ENCODE measurements around the gene OSER1.

Gene OSER1

DNA sequence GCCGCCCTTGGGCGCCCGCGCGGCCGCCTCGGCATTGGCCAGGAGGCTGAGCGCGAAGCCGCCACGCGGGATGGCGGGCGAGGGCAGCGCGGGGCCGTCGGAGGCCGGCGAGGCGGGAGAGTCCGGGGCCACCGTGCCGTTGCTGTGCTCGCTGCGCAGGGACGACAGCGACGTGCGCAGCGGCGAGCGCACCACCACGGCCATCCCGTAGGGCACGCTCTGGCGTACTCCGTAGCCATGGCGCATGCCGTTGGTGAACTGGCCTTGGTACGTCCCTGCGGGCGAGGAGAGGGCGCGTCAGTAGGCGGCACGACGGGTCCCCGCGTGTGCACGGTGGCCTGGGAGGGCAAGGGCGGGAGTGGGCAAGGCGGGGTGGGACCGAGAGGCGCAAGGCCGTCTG lies 50.4 kb downstream of the OSER1 start:
- no peak for TF ChIP-seq CTCF (conservative IDR thresholded peaks at IDR 0.05; ENCODE audit: low read depth, low read length)
- no peak overlapping the region for H3K27ac ChIP-seq
- no peaks in the 10 kb centered on the region for H3K79me2 ChIP-seq (ENCODE audit: insufficient read depth, low read depth)
- H3K9ac ChIP-seq, result no peak overlapping the region
- H2AFZ ChIP-seq (ENCODE audit: low read depth), result no peak overlapping the region
- H3K36me3 ChIP-seq (ENCODE audit: insufficient read depth), result no peaks in the 10 kb centered on the region
- no peak overlapping the region for H3K4me2 ChIP-seq
- H3K27me3 ChIP-seq (ENCODE audit: insufficient read depth, low read depth), result no peaks in the 10 kb centered on the region
- H3K4me1 ChIP-seq (ENCODE audit: low read depth, poor library complexity, severe bottlenecking), result no peaks in the 10 kb centered on the region
- H4K20me1 ChIP-seq (ENCODE audit: insufficient read depth), result no peaks in the 10 kb centered on the region
- no peak overlapping the region for H3K4me3 ChIP-seq (IDR thresholded peaks at IDR 0.05; ENCODE audit: insufficient read depth, low read depth, low read length)

DNA sequence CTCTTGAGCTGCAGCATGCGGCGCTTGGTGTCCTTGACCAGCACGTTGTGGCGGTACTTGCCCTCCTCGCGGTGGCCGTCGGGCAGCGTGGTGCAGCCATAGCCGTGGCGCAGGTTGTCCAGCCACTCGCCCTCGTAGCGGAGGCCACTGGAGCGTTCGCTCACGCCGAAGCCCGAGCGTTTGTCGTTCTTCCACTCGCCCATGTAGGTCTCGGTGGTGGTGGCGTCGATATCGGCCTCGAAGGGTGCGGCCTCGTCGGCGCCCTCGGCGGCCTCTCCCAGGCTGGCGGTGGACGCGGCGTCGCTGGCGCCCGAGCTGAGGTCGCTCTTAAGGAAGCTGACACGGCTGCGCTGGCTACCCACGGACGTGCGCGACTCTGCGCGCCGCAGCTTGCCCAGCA lies 50.9 kb downstream of the OSER1 start:
- Histone ChIP-seq H3K79me2 (ENCODE audit: insufficient read depth, low read depth) (no peaks in the 10 kb centered on the region), H3K4me2 (no peak overlapping the region), H3K4me1 (ENCODE audit: low read depth, poor library complexity, severe bottlenecking) (no peaks in the 10 kb centered on the region), H3K4me3 (IDR thresholded peaks at IDR 0.05; ENCODE audit: insufficient read depth, low read depth, low read length) (no peak overlapping the region), H3K27me3 (ENCODE audit: insufficient read depth, low read depth) (no peaks in the 10 kb centered on the region), H3K9ac (no peak overlapping the region), H3K36me3 (ENCODE audit: insufficient read depth) (no peaks in the 10 kb centered on the region), H3K27ac (no peak overlapping the region), H2AFZ (ENCODE audit: low read depth) (no peak overlapping the region), H4K20me1 (ENCODE audit: insufficient read depth) (no peaks in the 10 kb centered on the region)
- no peak for TF ChIP-seq CTCF (conservative IDR thresholded peaks at IDR 0.05; ENCODE audit: low read depth, low read length)

- TF ChIP-seq CTCF (conservative IDR thresholded peaks at IDR 0.05; ENCODE audit: low read depth, low read length), result no peak
- Histone ChIP-seq H3K79me2 (ENCODE audit: insufficient read depth, low read depth) (no peaks in the 10 kb centered on the region), H3K9ac (no peak overlapping the region), H3K4me1 (ENCODE audit: low read depth, poor library complexity, severe bottlenecking) (no peaks in the 10 kb centered on the region), H3K36me3 (ENCODE audit: insufficient read depth) (no peaks in the 10 kb centered on the region), H3K27me3 (ENCODE audit: insufficient read depth, low read depth) (no peaks in the 10 kb centered on the region), H3K4me2 (no peak overlapping the region), H3K4me3 (IDR thresholded peaks at IDR 0.05; ENCODE audit: insufficient read depth, low read depth, low read length) (no peak overlapping the region), H2AFZ (ENCODE audit: low read depth) (no peak overlapping the region), H4K20me1 (ENCODE audit: insufficient read depth) (no peaks in the 10 kb centered on the region), H3K27ac (no peak overlapping the region)
These were observed 51.4 kb downstream of the OSER1 start for GRCh38 chr20:44159125-44159524.

GRCh38 chr20:44157061-44157460 lies 53.5 kb downstream of the OSER1 start:
- Histone ChIP-seq H3K27me3 (ENCODE audit: insufficient read depth, low read depth) (no peaks in the 10 kb centered on the region), H3K4me3 (IDR thresholded peaks at IDR 0.05; ENCODE audit: insufficient read depth, low read depth, low read length) (no peak overlapping the region), H3K36me3 (ENCODE audit: insufficient read depth) (no peaks in the 10 kb centered on the region), H3K79me2 (ENCODE audit: insufficient read depth, low read depth) (no peaks in the 10 kb centered on the region), H3K4me1 (ENCODE audit: low read depth, poor library complexity, severe bottlenecking) (no peaks in the 10 kb centered on the region), H2AFZ (ENCODE audit: low read depth) (no peak overlapping the region), H4K20me1 (ENCODE audit: insufficient read depth) (no peaks in the 10 kb centered on the region), H3K27ac (no peak overlapping the region), H3K4me2 (no peak overlapping the region), H3K9ac (no peak overlapping the region)
- TF ChIP-seq CTCF (conservative IDR thresholded peaks at IDR 0.05; ENCODE audit: low read depth, low read length), result no peak
